NCI-H1092 (cell line): Measurements from ENCODE around the gene RAB22A.

Experiments
- DNase-seq: peaks from one replicate; lab custom pipeline; 2025; lab: John Stamatoyannopoulos, UW

RAB22A gene

GRCh38 chr20:58303547-58303946 is 6.0 kb upstream of the RAB22A start:
- DNase-seq, result no peak

GRCh38 chr20:58305061-58305460 is 4.5 kb upstream of the RAB22A start:
- DNase-seq, result no peak

DNA sequence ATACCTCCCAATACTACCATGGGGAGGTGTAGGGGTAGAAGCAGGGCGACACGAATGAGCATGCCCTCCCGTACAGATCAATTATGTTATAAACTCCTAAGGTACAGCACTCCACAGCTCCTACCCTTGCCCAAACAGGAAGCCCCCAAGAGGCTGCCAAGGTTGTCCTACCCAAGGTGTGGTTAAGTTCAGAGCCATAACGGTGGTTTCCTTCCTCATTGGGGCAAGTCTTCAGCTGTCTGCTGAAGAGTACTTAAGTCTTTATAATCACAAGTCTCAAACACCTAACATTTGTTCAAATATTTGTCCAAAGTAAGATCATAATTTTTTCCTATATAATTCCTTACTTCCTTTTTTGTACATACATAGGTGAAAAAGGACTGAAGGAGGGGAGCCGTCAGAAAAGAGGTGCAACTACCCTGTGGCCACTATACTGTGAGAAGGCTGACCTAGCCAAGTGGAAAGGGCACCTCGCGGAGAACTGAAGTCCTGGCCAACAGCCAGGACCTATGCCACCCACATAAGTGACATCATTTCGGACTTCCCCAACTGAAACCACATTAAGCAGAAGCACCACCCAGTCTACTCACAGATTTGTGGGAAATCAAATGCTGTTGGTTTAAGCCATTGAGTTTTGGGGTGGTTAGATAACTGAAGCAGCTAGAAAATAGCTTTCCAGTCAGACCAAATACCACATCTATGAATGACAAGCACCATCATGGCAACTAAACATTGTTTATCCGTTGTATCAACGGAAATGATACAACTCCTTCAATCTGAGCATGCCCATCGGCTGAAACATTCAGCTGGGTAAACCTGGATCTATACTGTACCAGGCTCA is 2.9 kb upstream of the RAB22A start:
- DNase-seq, result no peak

DNA sequence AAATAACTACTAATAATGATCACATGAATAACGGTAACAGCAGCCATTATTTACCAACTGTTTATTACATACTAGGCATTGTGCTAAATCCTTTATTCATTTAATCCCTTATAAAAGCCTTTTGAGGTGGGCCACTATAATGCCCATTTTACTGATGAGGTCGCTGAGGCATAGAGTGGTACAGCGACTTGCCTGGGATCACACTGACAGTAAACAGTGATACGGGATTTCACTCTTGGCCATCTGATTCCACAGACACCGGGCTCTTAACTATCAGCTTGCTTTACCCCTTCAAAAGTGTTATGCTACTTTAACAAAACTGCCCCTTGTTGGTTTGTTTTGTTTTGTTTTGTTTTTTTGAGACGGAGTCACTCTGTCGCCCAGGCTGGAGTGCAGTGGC is 2.2 kb upstream of the RAB22A start:
- no peak for DNase-seq

GRCh38 chr20:58308290-58308679 is 1.2 kb upstream of the RAB22A start:
- DNase-seq, result no peak

GRCh38 chr20:58308680-58309527 is 611 bp upstream of the RAB22A start:
- DNase-seq, result no peak

- DNase-seq, result no peak
Measured at GRCh38 chr20:58310291-58310782, 822 bp downstream of the RAB22A start.

DNA sequence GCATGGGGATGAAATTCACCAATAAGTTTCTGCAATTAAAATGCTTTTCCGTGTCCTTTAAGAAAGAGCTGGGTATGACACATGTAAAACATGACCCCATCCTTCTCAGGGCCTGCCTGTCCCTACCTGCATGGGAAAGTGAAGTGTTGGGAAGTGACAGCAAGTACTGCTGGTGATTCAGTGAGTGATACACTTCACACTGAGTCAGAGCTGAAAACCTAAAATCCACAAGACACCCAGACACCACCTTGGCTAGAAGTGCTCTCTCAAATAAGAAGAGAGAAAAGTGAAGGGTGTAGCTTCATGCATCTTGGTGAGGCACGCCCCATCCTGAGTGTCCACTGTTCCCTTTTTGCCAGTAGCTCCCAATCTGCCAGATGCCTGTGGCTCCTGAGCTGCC is 3.3 kb downstream of the RAB22A start:
- DNase-seq, result no peak

GRCh38 chr20:58313396-58313795 is 3.9 kb downstream of the RAB22A start:
- DNase-seq, result no peak

GRCh38 chr20:58321205-58321604 is 11.7 kb downstream of the RAB22A start:
- DNase-seq, result no peak

- no peak for DNase-seq
Measured at GRCh38 chr20:58322083-58322482, 12.6 kb downstream of the RAB22A start.

- no peak for DNase-seq
Measured at GRCh38 chr20:58325912-58326311, 16.4 kb downstream of the RAB22A start.

GRCh38 chr20:58327211-58327610 is 17.7 kb downstream of the RAB22A start:
- DNase-seq, result no peak

GRCh38 chr20:58328836-58329235 is 19.3 kb downstream of the RAB22A start:
- DNase-seq, result no peak

DNA sequence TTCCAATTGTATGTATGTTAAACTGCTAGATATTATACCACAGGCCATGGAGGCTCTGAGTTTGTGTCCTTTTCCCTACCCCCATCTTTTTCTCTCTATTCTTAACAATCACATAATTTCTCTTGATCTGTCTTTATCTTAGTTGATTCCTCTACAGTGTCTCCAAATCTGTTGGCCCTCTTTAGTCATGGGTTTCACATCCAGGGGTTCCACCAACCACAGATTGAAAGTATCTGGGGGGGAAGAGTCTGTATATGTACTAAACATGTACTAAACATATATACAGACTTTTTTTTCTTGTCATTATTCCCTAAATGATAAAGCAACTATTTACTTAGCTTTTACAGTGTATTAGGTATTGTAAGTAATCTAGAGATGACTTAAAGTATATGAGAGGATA is 20.2 kb downstream of the RAB22A start:
- no peak for DNase-seq

DNA sequence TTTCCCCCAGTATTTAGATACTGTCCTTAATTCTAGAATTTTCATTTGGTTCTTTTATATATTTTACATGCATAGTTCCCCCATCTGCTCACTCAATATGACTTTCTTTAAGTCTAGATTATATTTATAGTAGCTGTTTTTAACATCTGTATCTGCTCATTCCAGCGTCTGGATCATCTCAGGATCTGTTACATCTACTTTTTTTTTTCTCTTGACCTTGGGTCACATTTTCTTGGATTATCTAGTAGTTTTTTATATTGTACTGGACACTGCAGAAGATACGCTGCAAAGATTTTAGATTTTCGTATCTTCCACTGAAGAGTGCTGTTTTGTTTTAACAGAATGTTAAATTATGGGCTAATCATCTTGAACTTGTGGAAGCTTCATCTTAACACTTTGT is 20.7 kb downstream of the RAB22A start:
- DNase-seq, result no peak

- DNase-seq, result no peak
Measured at GRCh38 chr20:58330687-58331086, 21.2 kb downstream of the RAB22A start.

DNA sequence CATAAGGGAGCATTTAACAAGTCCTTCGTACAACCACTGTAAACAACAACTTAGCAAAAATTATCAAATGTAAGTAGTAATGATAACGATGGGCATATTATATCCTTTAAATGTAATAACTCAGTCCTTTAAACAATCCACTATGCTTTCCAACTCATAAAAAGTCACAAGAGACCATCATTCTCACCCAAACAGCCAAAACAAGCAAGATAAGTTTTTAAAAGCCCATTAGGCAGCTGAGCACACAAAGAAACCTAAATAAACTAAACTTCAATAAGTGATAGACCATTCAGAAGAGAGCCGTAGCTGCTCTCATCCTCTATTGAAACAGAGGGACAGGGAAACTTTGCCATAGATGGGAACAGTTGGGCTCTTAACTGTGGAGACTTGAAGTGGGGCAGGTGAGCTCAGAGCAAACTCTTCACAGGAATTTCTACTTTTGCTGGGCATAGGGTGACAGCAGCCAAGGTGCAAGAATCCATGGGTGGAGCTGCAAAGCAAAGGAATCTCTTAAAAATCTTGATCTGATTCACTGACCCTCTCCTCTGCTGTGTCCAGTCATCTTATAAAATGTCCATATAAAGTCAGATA is 22.5 kb downstream of the RAB22A start:
- DNase-seq, result no peak

GRCh38 chr20:58339741-58340140 is 30.2 kb downstream of the RAB22A start:
- DNase-seq, result no peak

GRCh38 chr20:58340151-58340550 is 30.6 kb downstream of the RAB22A start:
- no peak for DNase-seq

DNA sequence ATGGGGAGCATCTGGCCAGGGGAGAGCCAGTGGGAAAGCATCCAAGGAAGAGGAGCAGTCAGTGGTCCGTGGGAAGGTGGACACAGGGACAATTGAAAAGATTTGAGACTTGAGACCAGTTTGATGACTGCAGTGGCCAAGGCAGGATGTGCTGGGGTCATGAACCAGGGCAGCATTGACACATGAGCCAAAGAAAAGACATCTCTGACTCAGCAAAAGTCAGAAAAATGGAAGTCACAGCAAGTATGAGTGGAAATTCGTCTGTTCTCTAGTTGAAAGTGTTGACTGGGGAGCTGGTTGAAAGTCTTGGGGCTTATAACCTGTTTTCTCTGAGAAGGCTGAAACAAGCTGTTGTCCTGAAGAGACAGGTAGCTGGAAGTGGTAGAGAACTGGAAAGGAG is 31.3 kb downstream of the RAB22A start:
- DNase-seq, result no peak

- no peak for DNase-seq
Measured at GRCh38 chr20:58342104-58342945, 32.8 kb downstream of the RAB22A start.
